DND-41 (cell line): Measurements from ENCODE around the gene RNF151.

Experiments used
- EZH2 ChIP-seq: IDR thresholded peaks from 3 replicates; pipeline ENCODE4 v1.6.1; 2012; ENCODE audit warnings: borderline replicate concordance, low read depth, mild to moderate bottlenecking, moderate library complexity, low read length, inconsistent platforms; ENCODE audit not compliant: severe bottlenecking
- TF ChIP-seq, protein P1 (sequence below): IDR thresholded peaks from 2 replicates; pipeline ENCODE4 v1.5.1; 2012; ENCODE audit warnings: borderline replicate concordance, low read length, moderate library complexity, mild to moderate bottlenecking; ENCODE audit not compliant: poor library complexity, severe bottlenecking; ENCODE audit errors: extremely low read depth

- TF ChIP-seq EZH2: no peak
- TF ChIP-seq, protein P1, sequence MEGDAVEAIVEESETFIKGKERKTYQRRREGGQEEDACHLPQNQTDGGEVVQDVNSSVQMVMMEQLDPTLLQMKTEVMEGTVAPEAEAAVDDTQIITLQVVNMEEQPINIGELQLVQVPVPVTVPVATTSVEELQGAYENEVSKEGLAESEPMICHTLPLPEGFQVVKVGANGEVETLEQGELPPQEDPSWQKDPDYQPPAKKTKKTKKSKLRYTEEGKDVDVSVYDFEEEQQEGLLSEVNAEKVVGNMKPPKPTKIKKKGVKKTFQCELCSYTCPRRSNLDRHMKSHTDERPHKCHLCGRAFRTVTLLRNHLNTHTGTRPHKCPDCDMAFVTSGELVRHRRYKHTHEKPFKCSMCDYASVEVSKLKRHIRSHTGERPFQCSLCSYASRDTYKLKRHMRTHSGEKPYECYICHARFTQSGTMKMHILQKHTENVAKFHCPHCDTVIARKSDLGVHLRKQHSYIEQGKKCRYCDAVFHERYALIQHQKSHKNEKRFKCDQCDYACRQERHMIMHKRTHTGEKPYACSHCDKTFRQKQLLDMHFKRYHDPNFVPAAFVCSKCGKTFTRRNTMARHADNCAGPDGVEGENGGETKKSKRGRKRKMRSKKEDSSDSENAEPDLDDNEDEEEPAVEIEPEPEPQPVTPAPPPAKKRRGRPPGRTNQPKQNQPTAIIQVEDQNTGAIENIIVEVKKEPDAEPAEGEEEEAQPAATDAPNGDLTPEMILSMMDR: no peak
Observed at GRCh38 chr16:2001456-2002355, 35.0 kb downstream of the RNF151 start.
